ENCODE measurements around the gene BAIAP2. TPM values are rescaled to one million over a fixed set of nuclear protein-coding genes. Genes with fewer than 3 reads are reported as not detected.

BAIAP2 gene
- total and polyA plus RNA-seq, 2 donors (not counting 1 experiment from before 2014, with no cell fraction given): 1.3 to 12.0 TPM

- DNase-seq (no peak), ATAC-seq (ENCODE audit: low read depth) (no peak)
- H2AFZ ChIP-seq (ENCODE audit: insufficient read depth, low read depth, low read length, poor library complexity, severe bottlenecking): no peak overlapping the region
- WGBS (ENCODE audit: insufficient coverage): 88% methylated on average over 20 of the region's 28 CpGs
- no peak overlapping the region for H3K4me2 ChIP-seq (replicated peaks; ENCODE audit: low read depth, low read length, poor library complexity, severe bottlenecking)
- intact Hi-C loops (cut with micrococcal nuclease): no loop called here
- no peaks in the 10 kb centered on the region for H3K4me1 Mint-ChIP-seq
- H3K9ac ChIP-seq (ENCODE audit: low read length): no peak overlapping the region
- no peak overlapping the region for H3K4me3 ChIP-seq (ENCODE audit: control extremely low read depth in 1 of 5, extremely low read depth in 1 of 5, insufficient read depth in 1 of 5, low read depth in 2 of 5, low read length in 4 of 5)
- no peak overlapping the region for H3K4me3 Mint-ChIP-seq
- H3K27ac Mint-ChIP-seq: no peak overlapping the region
- H3K27ac ChIP-seq (ENCODE audit: low read length in 2 of 2): no peak overlapping the region
- no peaks in the 10 kb centered on the region for H4K20me1 ChIP-seq (ENCODE audit: control insufficient read depth, insufficient read depth, low read length, poor library complexity, severe bottlenecking)
- no peaks in the 10 kb centered on the region for H3K36me3 ChIP-seq (replicated peaks in 1 of 2; ENCODE audit: control extremely low read depth in 1 of 2, control insufficient read depth in 1 of 2, extremely low read depth in 1 of 2, insufficient read depth in 2 of 2, low read length in 1 of 2)
- no peaks in the 10 kb centered on the region for H3K27me3 ChIP-seq (replicated peaks in 1 of 4; ENCODE audit: control extremely low read depth in 1 of 4, control insufficient read depth in 3 of 4, insufficient read depth in 4 of 4, low read length in 3 of 4)
- CTCF ChIA-PET: interaction anchor here (0.5 kb wide), 1 partner anchor 561 kb away, joined by 3 read pairs; no protein-coding TSS in a partner anchor
- no peaks in the 10 kb centered on the region for H3K4me1 ChIP-seq (ENCODE audit: control insufficient read depth in 2 of 2, insufficient read depth in 2 of 2, low read length in 2 of 2)
- peaks cover 0 to 4% (median 0%) of the 10 kb centered on the region in 3 donors for H3K9me3 ChIP-seq (ENCODE audit: control extremely low read depth in 1 of 3, control insufficient read depth in 2 of 3, insufficient read depth in 1 of 3, low read length in 2 of 3)
- TF ChIP-seq CTCF (IDR thresholded peaks at IDR 0.05) (no peak), EZH2 (IDR thresholded peaks at IDR 0.05; ENCODE audit: borderline replicate concordance, insufficient read depth, low read depth, low read length, poor library complexity, severe bottlenecking) (no peak)
- no peaks in the 10 kb centered on the region for H3K27me3 Mint-ChIP-seq
- no peaks in the 10 kb centered on the region for H3K79me2 ChIP-seq (ENCODE audit: control insufficient read depth, insufficient read depth, low read length)
- POLR2A ChIA-PET: no interaction called here
- no peaks in the 10 kb centered on the region for H3K9me3 Mint-ChIP-seq (ENCODE audit: insufficient read depth)
Measured at GRCh38 chr17:81134064-81134781, 99.3 kb downstream of the BAIAP2 start.

GRCh38 chr17:81135505-81136278 is 100.7 kb downstream of the BAIAP2 start:
- TF ChIP-seq EZH2 (IDR thresholded peaks at IDR 0.05; ENCODE audit: borderline replicate concordance, insufficient read depth, low read depth, low read length, poor library complexity, severe bottlenecking) (no peak), CTCF (IDR thresholded peaks at IDR 0.05) (no peak)
- Histone ChIP-seq H3K27me3 (replicated peaks in 1 of 4; ENCODE audit: control extremely low read depth in 1 of 4, control insufficient read depth in 3 of 4, insufficient read depth in 4 of 4, low read length in 3 of 4) (no peaks in the 10 kb centered on the region), H4K20me1 (ENCODE audit: control insufficient read depth, insufficient read depth, low read length, poor library complexity, severe bottlenecking) (no peaks in the 10 kb centered on the region), H3K4me2 (replicated peaks; ENCODE audit: low read depth, low read length, poor library complexity, severe bottlenecking) (no peak overlapping the region), H2AFZ (ENCODE audit: insufficient read depth, low read depth, low read length, poor library complexity, severe bottlenecking) (no peak overlapping the region), H3K9ac (ENCODE audit: low read length) (no peak overlapping the region), H3K36me3 (replicated peaks in 1 of 2; ENCODE audit: control extremely low read depth in 1 of 2, control insufficient read depth in 1 of 2, extremely low read depth in 1 of 2, insufficient read depth in 2 of 2, low read length in 1 of 2) (no peaks in the 10 kb centered on the region), H3K4me3 (ENCODE audit: control extremely low read depth in 1 of 5, extremely low read depth in 1 of 5, insufficient read depth in 1 of 5, low read depth in 2 of 5, low read length in 4 of 5) (no peak overlapping the region), H3K4me1 (ENCODE audit: control insufficient read depth in 2 of 2, insufficient read depth in 2 of 2, low read length in 2 of 2) (no peaks in the 10 kb centered on the region), H3K79me2 (ENCODE audit: control insufficient read depth, insufficient read depth, low read length) (no peaks in the 10 kb centered on the region), H3K27ac (ENCODE audit: low read length in 2 of 2) (no peak overlapping the region), H3K9me3 (ENCODE audit: control extremely low read depth in 1 of 3, control insufficient read depth in 2 of 3, insufficient read depth in 1 of 3, low read length in 2 of 3) (peaks cover 0 to 4% (median 0%) of the 10 kb centered on the region in 3 donors)
- H3K9me3 Mint-ChIP-seq (ENCODE audit: insufficient read depth): no peaks in the 10 kb centered on the region
- POLR2A ChIA-PET: no interaction called here
- no peak for ATAC-seq (ENCODE audit: low read depth)
- intact Hi-C loops (cut with micrococcal nuclease): no loop called here
- no peak overlapping the region for H3K27ac Mint-ChIP-seq
- H3K4me3 Mint-ChIP-seq: no peak overlapping the region
- no peaks in the 10 kb centered on the region for H3K27me3 Mint-ChIP-seq
- no peak for DNase-seq
- WGBS (ENCODE audit: insufficient coverage): 87% methylated on average over 28 of the region's 28 CpGs
- H3K4me1 Mint-ChIP-seq: no peaks in the 10 kb centered on the region
- CTCF ChIA-PET: no interaction called here
